Measurements from ENCODE around the gene TTLL8. TPM values are rescaled to one million over a fixed set of nuclear protein-coding genes. Genes with fewer than 3 reads are reported as not detected.
A peak's percentile ranks its signal among the peaks of the same experiment; 100 is the strongest.

Gene TTLL8
- total and polyA plus RNA-seq, 9 donors = not detected

- TF ChIP-seq CTCF (IDR thresholded peaks at IDR 0.05) (no peak), POLR2A (IDR thresholded peaks at IDR 0.05) (no peak), EP300 (IDR thresholded peaks at IDR 0.05) (no peak)
- Histone ChIP-seq H3K4me3 (no peak overlapping the region), H3K27ac (no peak overlapping the region), H3K9me3 (no peaks in the 10 kb centered on the region), H3K4me1 (ENCODE audit: insufficient read depth) (no peaks in the 10 kb centered on the region), H3K36me3 (no peaks in the 10 kb centered on the region), H3K27me3 (no peaks in the 10 kb centered on the region)
- WGBS, 3 donors = 82 to 88% (median 87%) methylated on average over 22 to 24 of the region's 24 CpGs
- DNase-seq = peak in 1 of 5 donors; percentile 24
- intact Hi-C loops (cut with DNase I) = no loop called here
Observed at GRCh38 chr22:50008151-50009040, 49.7 kb downstream of the TTLL8 start.

GRCh38 chr22:50007057-50007511 is 51.0 kb downstream of the TTLL8 start:
- no peaks in the 10 kb centered on the region for H3K27me3 ChIP-seq
- H3K4me3 ChIP-seq = no peak overlapping the region
- TF ChIP-seq EP300 (IDR thresholded peaks at IDR 0.05) (no peak), POLR2A (IDR thresholded peaks at IDR 0.05) (no peak), CTCF (IDR thresholded peaks at IDR 0.05) (no peak)
- DNase-seq = no peak
- WGBS, 3 donors = 76 to 93% (median 90%) methylated on average over 3 of the region's 3 CpGs
- no peaks in the 10 kb centered on the region for H3K9me3 ChIP-seq
- H3K27ac ChIP-seq = no peak overlapping the region
- no peaks in the 10 kb centered on the region for H3K36me3 ChIP-seq
- intact Hi-C loops (cut with DNase I) = no loop called here
- H3K4me1 ChIP-seq (ENCODE audit: insufficient read depth) = no peaks in the 10 kb centered on the region

GRCh38 chr22:50004918-50005317 is 53.2 kb downstream of the TTLL8 start:
- TF ChIP-seq POLR2A (IDR thresholded peaks at IDR 0.05) (no peak), EP300 (IDR thresholded peaks at IDR 0.05) (no peak), CTCF (IDR thresholded peaks at IDR 0.05) (no peak)
- no peaks in the 10 kb centered on the region for H3K4me1 ChIP-seq (ENCODE audit: insufficient read depth)
- WGBS, 3 donors = 66 to 69% (median 68%) methylated on average over 4 of the region's 4 CpGs

GRCh38 chr22:50002791-50003190 is 55.3 kb downstream of the TTLL8 start:
- peak in 1 of 5 donors; percentile 19 for DNase-seq
- TF ChIP-seq EP300 (IDR thresholded peaks at IDR 0.05) (no peak), CTCF (IDR thresholded peaks at IDR 0.05) (no peak), POLR2A (IDR thresholded peaks at IDR 0.05) (no peak)
- intact Hi-C loops (cut with DNase I) = no loop called here
- Histone ChIP-seq H3K36me3 (no peaks in the 10 kb centered on the region), H3K4me3 (no peak overlapping the region), H3K27ac (no peak overlapping the region), H3K4me1 (ENCODE audit: insufficient read depth) (peaks cover 4% of the 10 kb centered on the region), H3K27me3 (no peaks in the 10 kb centered on the region), H3K9me3 (no peaks in the 10 kb centered on the region)
- 39 to 57% (median 51%) methylated on average over 7 of the region's 7 CpGs for WGBS, 3 donors

More at GRCh38 chr22:50004918-50005317, 53.2 kb downstream of the TTLL8 start:
- Histone ChIP-seq H3K9me3 (no peaks in the 10 kb centered on the region), H3K36me3 (no peaks in the 10 kb centered on the region), H3K27ac (no peak overlapping the region), H3K4me3 (no peak overlapping the region), H3K27me3 (no peaks in the 10 kb centered on the region)
- intact Hi-C loops (cut with DNase I) = no loop called here
- no peak for DNase-seq
